Panc1 (cell line): Measurements from ENCODE around the gene RRP12. TPM values are rescaled to one million over a fixed set of nuclear protein-coding genes. Genes with fewer than 3 reads are reported as not detected.
A peak's percentile ranks its signal among the peaks of the same experiment; 100 is the strongest.

Experiments used
- ATAC-seq: fragments of 200-7000 bp; cut with Tn5 transposase; 2 replicates; pipeline ENCODE4 v1.9.1; 2020; ENCODE audit warnings: mild to moderate bottlenecking, moderate library complexity
- BruUV-seq: library from RNA; stranded (reverse); fragments of 400-500 nt; replicated peaks from 2 replicates; lab custom pipeline; 2021; lab: Mats Ljungman, UMichigan
- CTCF ChIA-PET: fragments of 300-600 bp; sonication (Branson Sonifier 250); formaldehyde crosslinking; loops from one replicate; lab custom pipeline; 2022; ENCODE audit warnings: antibody characterized with exemption; lab: Charles Lee
- POLR2A ChIA-PET: fragments of 300-600 bp; sonication (Branson Sonifier 250); formaldehyde crosslinking; loops from one replicate; lab custom pipeline; 2022; ENCODE audit warnings: antibody characterized with exemption; lab: Charles Lee
- DNase-seq: peaks from one replicate; pipeline ENCODE4 v3.0.0-alpha.2; 2010; ENCODE audit warnings: low read depth, low spot score
- H3K27ac ChIP-seq: 2 replicates; pipeline ENCODE4 v1.5.1; 2011; ENCODE audit warnings: mild to moderate bottlenecking, low read length, inconsistent platforms
- H3K27me3 ChIP-seq: fragments of 200-500 bp; sonication (Bioruptor generic); 2 replicates; pipeline ENCODE4 v1.6.0; 2014; ENCODE audit warnings: low read length, inconsistent platforms; ENCODE audit not compliant: control insufficient read depth, insufficient read depth
- H3K36me3 ChIP-seq: fragments of 200-500 bp; sonication (Bioruptor generic); 2 replicates; pipeline ENCODE4 v1.5.1; 2014; ENCODE audit warnings: inconsistent platforms, mild to moderate bottlenecking, low read length, moderate library complexity; ENCODE audit not compliant: control insufficient read depth, insufficient read depth
- H3K4me1 ChIP-seq: 2 replicates; pipeline ENCODE4 v1.5.1; 2011; ENCODE audit warnings: inconsistent platforms, mild to moderate bottlenecking, low read length, moderate library complexity; ENCODE audit not compliant: control insufficient read depth, insufficient read depth
- H3K4me3 ChIP-seq, 2 experiments: 2 replicates each; pipeline ENCODE4 v1.5.1; 2011 to 2012; ENCODE audit warnings: low read depth in 2 of 2, low read length in 2 of 2, mild to moderate bottlenecking in 2 of 2, inconsistent platforms in 1 of 2, moderate library complexity in 1 of 2
- H3K9me3 ChIP-seq: fragments of 200-500 bp; sonication (Bioruptor generic); 2 replicates; pipeline ENCODE4 v1.5.1; 2014; ENCODE audit warnings: low read depth, mild to moderate bottlenecking, inconsistent platforms, low read length, moderate library complexity; ENCODE audit not compliant: control insufficient read depth, insufficient read depth
- POLR2AphosphoS5 ChIP-seq: IDR thresholded peaks from 2 replicates; pipeline ENCODE4 v1.6.1; 2012; ENCODE audit warnings: mild to moderate bottlenecking, low read depth, low read length, moderate library complexity
- SIN3A ChIP-seq: IDR thresholded peaks from 2 replicates; pipeline ENCODE4 v1.6.1; 2012; ENCODE audit warnings: low read depth, mild to moderate bottlenecking, low read length, moderate library complexity, borderline replicate concordance; ENCODE audit not compliant: insufficient read depth
- TCF7L2 ChIP-seq: IDR thresholded peaks from 2 replicates; pipeline ENCODE4 v1.6.1; 2011; ENCODE audit warnings: mild to moderate bottlenecking, low read depth, low read length, inconsistent platforms
- in situ Hi-C: cut with HindIII; loops from 2 replicates; pipeline ENCODE4 v1.10.0; 2016; ENCODE audit warnings: low sequenced_read_pairs, low pct_unique_long_range_greater_than_20kb
- intact Hi-C: fragments of 100-400 bp; cut with micrococcal nuclease; formaldehyde crosslinking; loops from one replicate; pipeline ENCODE4 v1.10.0; 2022; ENCODE audit not compliant: unreplicated experiment
- total RNA-seq: library from RNA; stranded (reverse); gene quantifications from one replicate; pipeline ENCODE4 v1.2.1, GENCODE V29; 2021; ENCODE audit not compliant: unreplicated experiment
- TF ChIP-seq, protein P1 (sequence below): fragments of 450-650 bp; IDR thresholded peaks from 2 replicates; pipeline ENCODE4 v1.5.1; 2017; ENCODE audit warnings: mild to moderate bottlenecking
- TF ChIP-seq, protein P2 (sequence below), 2 experiments: IDR thresholded peaks; 2 replicates each; pipeline ENCODE4 v1.6.1; 2011 to 2012; ENCODE audit warnings: low read depth in 2 of 2, control low read depth in 1 of 2, low read length in 1 of 2, mild to moderate bottlenecking in 1 of 2, moderate library complexity in 1 of 2; ENCODE audit not compliant: insufficient read depth in 1 of 2

The RRP12 gene
- total RNA-seq, 1 experiment from 2014 or later = 94.9 TPM

DNA sequence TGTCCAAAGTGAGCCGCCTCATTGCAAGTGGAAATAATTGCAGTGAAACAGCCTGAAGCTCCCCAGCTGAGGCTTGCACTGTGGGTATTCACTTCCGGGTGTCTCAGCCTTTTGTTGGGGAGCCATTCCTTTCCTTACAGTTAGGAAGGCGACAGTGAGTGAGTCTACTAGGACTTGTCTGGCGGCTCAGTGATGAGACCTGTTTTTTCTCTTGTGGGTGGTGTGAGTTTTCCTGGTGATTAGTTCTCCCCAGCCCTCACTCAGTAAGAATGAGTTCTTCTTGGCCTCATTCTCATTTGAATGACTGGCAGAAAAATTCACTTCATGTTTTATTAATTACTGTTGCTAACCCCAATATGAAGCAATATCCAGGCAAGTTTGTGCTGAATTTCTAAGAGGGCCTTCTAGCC is 27.4 kb upstream of the RRP12 start:
- POLR2A ChIA-PET = interaction anchor here (0.7 to 1.1 kb wide), 2 partner anchors 15 to 27 kb away, joined by 3 read pairs; partner anchors contain the start of gene RRP12
- Histone ChIP-seq H3K36me3 (peaks cover 39% of the 10 kb centered on the region), H3K4me3 (peak overlapping the region; percentile 83), H3K27ac (peak overlapping the region; percentile 94), H3K4me1 (peaks cover 10% of the 10 kb centered on the region), H3K27me3 (no peaks in the 10 kb centered on the region), H3K9me3 (no peaks in the 10 kb centered on the region)
- intact Hi-C loops = no loop called here
- in situ Hi-C loops = no loop called here
- no TSS peak for BruUV-seq
- ATAC-seq (no peak), DNase-seq (no peak)
- CTCF ChIA-PET = interaction anchor here (0.6 kb wide), 1 partner anchor 10 kb away, joined by 3 read pairs; no protein-coding TSS in a partner anchor
- TF ChIP-seq SIN3A = no peak
- no peak for TF ChIP-seq TCF7L2
- TF ChIP-seq POLR2AphosphoS5 = no peak
- TF ChIP-seq, protein P1, sequence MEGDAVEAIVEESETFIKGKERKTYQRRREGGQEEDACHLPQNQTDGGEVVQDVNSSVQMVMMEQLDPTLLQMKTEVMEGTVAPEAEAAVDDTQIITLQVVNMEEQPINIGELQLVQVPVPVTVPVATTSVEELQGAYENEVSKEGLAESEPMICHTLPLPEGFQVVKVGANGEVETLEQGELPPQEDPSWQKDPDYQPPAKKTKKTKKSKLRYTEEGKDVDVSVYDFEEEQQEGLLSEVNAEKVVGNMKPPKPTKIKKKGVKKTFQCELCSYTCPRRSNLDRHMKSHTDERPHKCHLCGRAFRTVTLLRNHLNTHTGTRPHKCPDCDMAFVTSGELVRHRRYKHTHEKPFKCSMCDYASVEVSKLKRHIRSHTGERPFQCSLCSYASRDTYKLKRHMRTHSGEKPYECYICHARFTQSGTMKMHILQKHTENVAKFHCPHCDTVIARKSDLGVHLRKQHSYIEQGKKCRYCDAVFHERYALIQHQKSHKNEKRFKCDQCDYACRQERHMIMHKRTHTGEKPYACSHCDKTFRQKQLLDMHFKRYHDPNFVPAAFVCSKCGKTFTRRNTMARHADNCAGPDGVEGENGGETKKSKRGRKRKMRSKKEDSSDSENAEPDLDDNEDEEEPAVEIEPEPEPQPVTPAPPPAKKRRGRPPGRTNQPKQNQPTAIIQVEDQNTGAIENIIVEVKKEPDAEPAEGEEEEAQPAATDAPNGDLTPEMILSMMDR = no peak
- TF ChIP-seq, protein P2, sequence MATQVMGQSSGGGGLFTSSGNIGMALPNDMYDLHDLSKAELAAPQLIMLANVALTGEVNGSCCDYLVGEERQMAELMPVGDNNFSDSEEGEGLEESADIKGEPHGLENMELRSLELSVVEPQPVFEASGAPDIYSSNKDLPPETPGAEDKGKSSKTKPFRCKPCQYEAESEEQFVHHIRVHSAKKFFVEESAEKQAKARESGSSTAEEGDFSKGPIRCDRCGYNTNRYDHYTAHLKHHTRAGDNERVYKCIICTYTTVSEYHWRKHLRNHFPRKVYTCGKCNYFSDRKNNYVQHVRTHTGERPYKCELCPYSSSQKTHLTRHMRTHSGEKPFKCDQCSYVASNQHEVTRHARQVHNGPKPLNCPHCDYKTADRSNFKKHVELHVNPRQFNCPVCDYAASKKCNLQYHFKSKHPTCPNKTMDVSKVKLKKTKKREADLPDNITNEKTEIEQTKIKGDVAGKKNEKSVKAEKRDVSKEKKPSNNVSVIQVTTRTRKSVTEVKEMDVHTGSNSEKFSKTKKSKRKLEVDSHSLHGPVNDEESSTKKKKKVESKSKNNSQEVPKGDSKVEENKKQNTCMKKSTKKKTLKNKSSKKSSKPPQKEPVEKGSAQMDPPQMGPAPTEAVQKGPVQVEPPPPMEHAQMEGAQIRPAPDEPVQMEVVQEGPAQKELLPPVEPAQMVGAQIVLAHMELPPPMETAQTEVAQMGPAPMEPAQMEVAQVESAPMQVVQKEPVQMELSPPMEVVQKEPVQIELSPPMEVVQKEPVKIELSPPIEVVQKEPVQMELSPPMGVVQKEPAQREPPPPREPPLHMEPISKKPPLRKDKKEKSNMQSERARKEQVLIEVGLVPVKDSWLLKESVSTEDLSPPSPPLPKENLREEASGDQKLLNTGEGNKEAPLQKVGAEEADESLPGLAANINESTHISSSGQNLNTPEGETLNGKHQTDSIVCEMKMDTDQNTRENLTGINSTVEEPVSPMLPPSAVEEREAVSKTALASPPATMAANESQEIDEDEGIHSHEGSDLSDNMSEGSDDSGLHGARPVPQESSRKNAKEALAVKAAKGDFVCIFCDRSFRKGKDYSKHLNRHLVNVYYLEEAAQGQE (IDR thresholded peaks at IDR 0.05; ENCODE audit: insufficient read depth in 1 of 2, low read depth in 2 of 2, low read length in 1 of 2) = no peak

DNA sequence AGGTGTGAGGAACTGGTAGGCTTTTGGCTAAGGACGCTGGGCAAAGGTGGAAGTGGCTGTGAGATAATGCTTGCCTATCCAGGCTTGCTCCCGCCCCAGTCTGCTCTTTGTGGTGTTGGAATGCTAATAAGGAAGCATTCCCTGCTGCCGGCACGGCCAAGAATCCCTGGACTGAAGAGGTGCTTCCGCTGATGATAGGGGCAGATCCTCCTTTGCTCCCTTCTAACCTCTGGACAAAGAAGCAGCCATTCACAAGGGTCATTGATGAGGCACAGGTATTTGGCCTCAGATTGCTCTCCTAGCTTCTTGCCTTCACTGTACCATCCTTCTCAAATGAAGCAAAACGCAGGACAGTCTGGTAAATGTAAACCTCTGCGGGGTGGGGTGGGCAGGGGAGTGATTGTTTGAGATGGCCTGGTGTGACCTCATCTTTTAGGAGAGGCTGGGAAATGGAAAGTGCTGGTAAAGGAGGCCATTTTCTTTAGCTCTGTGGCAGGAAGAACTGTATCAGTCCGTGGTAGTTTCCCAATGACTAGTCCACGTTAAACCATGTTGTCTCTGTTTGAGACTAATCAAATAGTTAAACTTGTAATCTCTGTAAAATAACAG is 26.5 kb upstream of the RRP12 start:
- no TSS peak for BruUV-seq
- peaks cover 39% of the 10 kb centered on the region for H3K36me3 ChIP-seq
- H3K27ac ChIP-seq = peak overlapping the region; percentile 94
- peaks cover 10% of the 10 kb centered on the region for H3K4me1 ChIP-seq
- TF ChIP-seq POLR2AphosphoS5 (peak; percentile 12; the same call in 1 of the 2 replicates), TCF7L2 (no peak), SIN3A (no peak)
- TF ChIP-seq, protein P2 (IDR thresholded peaks at IDR 0.05; ENCODE audit: insufficient read depth in 1 of 2, low read depth in 2 of 2, low read length in 1 of 2) = no peak
- ATAC-seq = peak; percentile 13
- DNase-seq = no peak
- ChIA-PET CTCF (interaction anchor here (0.6 kb wide), 1 partner anchor 9 kb away, joined by 3 read pairs; no protein-coding TSS in a partner anchor), POLR2A (interaction anchor here (0.6 to 1.1 kb wide), 3 partner anchors 16 to 95 kb away, joined by 3 to 9 read pairs (median 3); partner anchors contain the start of gene RRP12)
- no peaks in the 10 kb centered on the region for H3K9me3 ChIP-seq
- intact Hi-C loops = no loop called here
- no peaks in the 10 kb centered on the region for H3K27me3 ChIP-seq
- in situ Hi-C loops = no loop called here
- peak overlapping the region; percentile 83 for H3K4me3 ChIP-seq
